Activated CD4-positive, alpha-beta T cell treated with anti-CD3 and anti-CD28 coated beads for 36 hours (primary cell): ENCODE results near the gene SIK3. TPM values are rescaled to one million over a fixed set of nuclear protein-coding genes. Genes with fewer than 3 reads are reported as not detected.

ENCODE experiments used
- ATAC-seq: fragments of 200-7000 bp; cut with Tn5 transposase; one replicate; pipeline ENCODE4 v1.10.0; 2021; ENCODE audit warnings: mild to moderate bottlenecking, moderate library complexity
- CTCF ChIA-PET: fragments of 350-600 bp; sonication (Branson Sonifier 250); formaldehyde crosslinking; loops from one replicate; lab custom pipeline; 2021; ENCODE audit warnings: antibody characterized with exemption; lab: Charles Lee
- POLR2A ChIA-PET: fragments of 350-600 bp; sonication (Branson Sonifier 250); formaldehyde crosslinking; loops from one replicate; lab custom pipeline; 2021; ENCODE audit warnings: antibody characterized with exemption, inconsistent platforms; lab: Charles Lee
- DNase-seq: peaks from one replicate; pipeline ENCODE4 v3.0.0-alpha.2; 2020
- H3K27ac Mint-ChIP-seq: one replicate; pipeline ENCODE4 v1.8.0; 2021; ENCODE audit warnings: mixed read lengths
- H3K27me3 Mint-ChIP-seq: one replicate; pipeline ENCODE4 v1.8.0; 2021; ENCODE audit warnings: mixed read lengths
- H3K36me3 Mint-ChIP-seq: one replicate; pipeline ENCODE4 v1.8.0; 2021; ENCODE audit warnings: low read depth, mixed read lengths
- H3K4me1 Mint-ChIP-seq: one replicate; pipeline ENCODE4 v1.8.0; 2021; ENCODE audit warnings: mixed read lengths
- H3K4me3 Mint-ChIP-seq: one replicate; pipeline ENCODE4 v1.8.0; 2021; ENCODE audit warnings: mild to moderate bottlenecking, moderate library complexity, mixed read lengths
- H3K9me3 Mint-ChIP-seq: one replicate; pipeline ENCODE4 v1.8.0; 2021; ENCODE audit warnings: low read depth, mixed read lengths
- intact Hi-C, 2 experiments: fragments of 100-400 bp; cut with DNase I in 1 of 2; cut with micrococcal nuclease in 1 of 2; formaldehyde crosslinking; loops; one replicate each; pipeline versions ENCODE4 v1.14.2 to v1.15.1; 2022 to 2024; cut with DNase I, micrococcal nuclease
- total RNA-seq, 2 experiments: library from RNA; stranded (reverse); gene quantifications; one replicate each; pipeline ENCODE4 v1.2.3, GENCODE V29; 2021

The SIK3 gene
- total RNA-seq, 2 experiments from 2014 or later: 23.6 to 25.3 TPM

- Mint-ChIP-seq H3K4me3 (no peak overlapping the region), H3K27ac (no peak overlapping the region), H3K27me3 (no peaks in the 10 kb centered on the region), H3K4me1 (peaks cover 25% of the 10 kb centered on the region), H3K9me3 (no peaks in the 10 kb centered on the region), H3K36me3 (peaks cover 4% of the 10 kb centered on the region)
- no peak for DNase-seq
- ATAC-seq: no peak
- CTCF ChIA-PET: interaction anchor here (1.1 to 1.8 kb wide), 4 partner anchors 12 to 134 kb away, joined by 3 to 5 read pairs (median 4); no protein-coding TSS in a partner anchor
- POLR2A ChIA-PET: interaction anchor here (0.6 kb wide), 1 partner anchor 13 kb away, joined by 3 read pairs; no protein-coding TSS in a partner anchor
- intact Hi-C loops: no loop called here
Measured at GRCh38 chr11:116972691-116973090, 125.5 kb downstream of the SIK3 start.

- no peaks in the 10 kb centered on the region for H3K9me3 Mint-ChIP-seq
- H3K4me1 Mint-ChIP-seq: peaks cover 23% of the 10 kb centered on the region
- peak; percentile 24 for DNase-seq
- intact Hi-C loops: loop anchor here in 1 of 2 experiments (2.0 kb wide), 1 partner anchor 44 kb away; no protein-coding TSS in a partner anchor
- CTCF ChIA-PET: interaction anchor here (0.6 to 0.7 kb wide), 2 partner anchors 23 to 412 kb away, joined by 3 to 4 read pairs; no protein-coding TSS in a partner anchor
- peaks cover 2% of the 10 kb centered on the region for H3K36me3 Mint-ChIP-seq
- no peaks in the 10 kb centered on the region for H3K27me3 Mint-ChIP-seq
- H3K4me3 Mint-ChIP-seq: no peak overlapping the region
- no peak overlapping the region for H3K27ac Mint-ChIP-seq
- POLR2A ChIA-PET: no interaction called here
- peak; percentile 49 for ATAC-seq
Measured at GRCh38 chr11:116970485-116971292, 127.5 kb downstream of the SIK3 start.

GRCh38 chr11:116969694-116970093 lies 128.5 kb downstream of the SIK3 start:
- POLR2A ChIA-PET: no interaction called here
- ATAC-seq: no peak
- H3K9me3 Mint-ChIP-seq: no peaks in the 10 kb centered on the region
- CTCF ChIA-PET: interaction anchor here (1.1 kb wide), 1 partner anchor 13 kb away, joined by 3 read pairs; no protein-coding TSS in a partner anchor
- intact Hi-C loops: loop anchor here in 1 of 2 experiments (2.0 kb wide), 1 partner anchor 43 kb away; no protein-coding TSS in a partner anchor
- H3K27ac Mint-ChIP-seq: no peak overlapping the region
- DNase-seq: no peak
- peaks cover 2% of the 10 kb centered on the region for H3K36me3 Mint-ChIP-seq
- no peaks in the 10 kb centered on the region for H3K27me3 Mint-ChIP-seq
- H3K4me3 Mint-ChIP-seq: no peak overlapping the region
- H3K4me1 Mint-ChIP-seq: peaks cover 23% of the 10 kb centered on the region

GRCh38 chr11:116964269-116964668 lies 134.0 kb downstream of the SIK3 start:
- POLR2A ChIA-PET: no interaction called here
- CTCF ChIA-PET: interaction anchor here (1.0 to 1.5 kb wide), 2 partner anchors 9 to 38 kb away, joined by 3 to 6 read pairs; no protein-coding TSS in a partner anchor
- ATAC-seq: no peak

GRCh38 chr11:116963813-116964212 lies 134.4 kb downstream of the SIK3 start:
- H3K27me3 Mint-ChIP-seq: no peaks in the 10 kb centered on the region
- H3K36me3 Mint-ChIP-seq: no peaks in the 10 kb centered on the region
- ChIA-PET POLR2A (no interaction called here), CTCF (interaction anchor here (1.0 to 1.5 kb wide), 2 partner anchors 8 to 38 kb away, joined by 3 to 6 read pairs; no protein-coding TSS in a partner anchor)
- no peak overlapping the region for H3K4me3 Mint-ChIP-seq
- H3K4me1 Mint-ChIP-seq: peaks cover 27% of the 10 kb centered on the region
- ATAC-seq (no peak), DNase-seq (no peak)
- H3K9me3 Mint-ChIP-seq: no peaks in the 10 kb centered on the region
- intact Hi-C loops: no loop called here
- no peak overlapping the region for H3K27ac Mint-ChIP-seq

More at GRCh38 chr11:116964269-116964668, 134.0 kb downstream of the SIK3 start:
- no peaks in the 10 kb centered on the region for H3K36me3 Mint-ChIP-seq
- H3K27ac Mint-ChIP-seq: no peak overlapping the region
- peaks cover 24% of the 10 kb centered on the region for H3K4me1 Mint-ChIP-seq
- H3K27me3 Mint-ChIP-seq: no peaks in the 10 kb centered on the region
- H3K4me3 Mint-ChIP-seq: no peak overlapping the region
- DNase-seq: no peak
- intact Hi-C loops: no loop called here
- no peaks in the 10 kb centered on the region for H3K9me3 Mint-ChIP-seq

- peaks cover 2% of the 10 kb centered on the region for H3K36me3 Mint-ChIP-seq
- ATAC-seq (no peak), DNase-seq (no peak)
- no peak overlapping the region for H3K4me3 Mint-ChIP-seq
- intact Hi-C loops: no loop called here
- H3K27ac Mint-ChIP-seq: no peak overlapping the region
- H3K9me3 Mint-ChIP-seq: no peaks in the 10 kb centered on the region
- H3K4me1 Mint-ChIP-seq: peaks cover 41% of the 10 kb centered on the region
- ChIA-PET POLR2A (interaction anchor here (0.6 kb wide), 1 partner anchor 14 kb away, joined by 3 read pairs; no protein-coding TSS in a partner anchor), CTCF (interaction anchor here (0.9 to 1.6 kb wide), 2 partner anchors 19 to 72 kb away, joined by 3 read pairs; no protein-coding TSS in a partner anchor)
- no peaks in the 10 kb centered on the region for H3K27me3 Mint-ChIP-seq
Measured at GRCh38 chr11:116962108-116962507, 136.1 kb downstream of the SIK3 start.

GRCh38 chr11:116960930-116961329 lies 137.3 kb downstream of the SIK3 start:
- intact Hi-C loops: no loop called here
- no peak overlapping the region for H3K4me3 Mint-ChIP-seq
- ATAC-seq (no peak), DNase-seq (no peak)
- no peaks in the 10 kb centered on the region for H3K9me3 Mint-ChIP-seq
- POLR2A ChIA-PET: no interaction called here
- peaks cover 7% of the 10 kb centered on the region for H3K36me3 Mint-ChIP-seq
- peaks cover 48% of the 10 kb centered on the region for H3K4me1 Mint-ChIP-seq
- H3K27ac Mint-ChIP-seq: no peak overlapping the region
- no peaks in the 10 kb centered on the region for H3K27me3 Mint-ChIP-seq
- CTCF ChIA-PET: interaction anchor here (0.6 to 1.7 kb wide), 4 partner anchors 12 to 35 kb away, joined by 3 to 12 read pairs (median 4); no protein-coding TSS in a partner anchor

- no peaks in the 10 kb centered on the region for H3K27me3 Mint-ChIP-seq
- peaks cover 51% of the 10 kb centered on the region for H3K4me1 Mint-ChIP-seq
- intact Hi-C loops: no loop called here
- DNase-seq (no peak), ATAC-seq (no peak)
- ChIA-PET POLR2A (no interaction called here), CTCF (interaction anchor here (0.9 to 1.7 kb wide), 4 partner anchors 9 to 148 kb away, joined by 3 to 6 read pairs (median 3); no protein-coding TSS in a partner anchor)
- no peak overlapping the region for H3K27ac Mint-ChIP-seq
- H3K4me3 Mint-ChIP-seq: no peak overlapping the region
- no peaks in the 10 kb centered on the region for H3K9me3 Mint-ChIP-seq
- peaks cover 11% of the 10 kb centered on the region for H3K36me3 Mint-ChIP-seq
Measured at GRCh38 chr11:116958246-116958645, 140.0 kb downstream of the SIK3 start.

- DNase-seq (no peak), ATAC-seq (no peak)
- Mint-ChIP-seq H3K36me3 (peaks cover 15% of the 10 kb centered on the region), H3K4me1 (peaks cover 41% of the 10 kb centered on the region), H3K9me3 (no peaks in the 10 kb centered on the region), H3K27ac (no peak overlapping the region), H3K27me3 (no peaks in the 10 kb centered on the region), H3K4me3 (no peak overlapping the region)
- intact Hi-C loops: loop anchor here (2.0 kb wide), 2 partner anchors 19 to 77 kb away; no protein-coding TSS in a partner anchor
- ChIA-PET CTCF (interaction anchor here (0.6 to 1.4 kb wide), 4 partner anchors 8 to 372 kb away, joined by 3 to 4 read pairs (median 4); no protein-coding TSS in a partner anchor), POLR2A (no interaction called here)
Measured at GRCh38 chr11:116955949-116956348, 142.3 kb downstream of the SIK3 start.

- DNase-seq (no peak), ATAC-seq (no peak)
- no peak overlapping the region for H3K4me3 Mint-ChIP-seq
- intact Hi-C loops: loop anchor here in 1 of 2 experiments (2.0 kb wide), 1 partner anchor 77 kb away; no protein-coding TSS in a partner anchor
- no peaks in the 10 kb centered on the region for H3K27me3 Mint-ChIP-seq
- H3K4me1 Mint-ChIP-seq: peaks cover 38% of the 10 kb centered on the region
- H3K9me3 Mint-ChIP-seq: no peaks in the 10 kb centered on the region
- ChIA-PET POLR2A (no interaction called here), CTCF (interaction anchor here (0.6 to 1.4 kb wide), 4 partner anchors 9 to 373 kb away, joined by 3 to 4 read pairs (median 4); no protein-coding TSS in a partner anchor)
- peaks cover 19% of the 10 kb centered on the region for H3K36me3 Mint-ChIP-seq
- no peak overlapping the region for H3K27ac Mint-ChIP-seq
Measured at GRCh38 chr11:116955548-116955947, 142.7 kb downstream of the SIK3 start.
